ENCODE measurements around the gene HIVEP1.

HIVEP1 gene

DNA sequence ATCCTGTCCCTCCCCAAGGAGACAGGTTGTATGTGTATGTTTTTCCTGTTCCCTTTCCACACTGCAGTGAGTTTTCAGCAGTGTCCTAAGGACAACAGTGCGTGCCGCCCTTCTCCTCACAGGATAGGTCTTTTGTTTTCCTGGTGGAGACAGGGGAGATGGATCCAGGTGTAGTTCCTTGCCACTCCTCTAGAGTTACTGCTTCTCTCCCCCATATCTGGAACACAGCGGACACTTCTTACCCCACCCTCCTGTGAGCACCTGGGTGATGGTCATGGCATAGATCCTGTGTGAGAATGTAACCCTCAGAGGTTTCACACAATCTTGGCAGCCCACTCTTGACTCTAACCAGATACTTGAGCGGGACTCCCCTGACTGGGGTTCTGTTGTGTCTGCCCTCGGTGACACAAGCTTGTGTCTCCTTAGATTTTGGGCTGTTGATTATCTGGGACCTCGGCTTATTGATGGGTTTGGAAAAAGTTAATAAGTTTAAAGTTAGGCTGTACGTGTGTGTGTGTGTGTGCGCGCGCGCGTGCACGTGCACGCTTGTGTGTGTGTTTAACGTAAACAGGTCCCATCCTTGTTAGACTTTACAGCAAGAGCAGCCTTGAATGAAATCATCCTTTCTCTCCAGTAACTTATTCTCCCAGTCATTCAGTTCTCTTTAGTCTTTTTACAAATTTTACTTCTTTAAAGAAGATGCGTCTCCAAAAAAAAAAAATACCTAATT lies 146.7 kb downstream of the HIVEP1 start:
- no peak for TF ChIP-seq JUND (IDR thresholded peaks at IDR 0.05; ENCODE audit: low read depth)
- in situ Hi-C loops (cut with HindIII; ENCODE audit: low pct_unique_long_range_greater_than_20kb, low sequenced_read_pairs) = no loop called here
- no peak for DNase-seq (ENCODE audit: low read depth in 1 of 2, low spot score in 1 of 2)

DNA sequence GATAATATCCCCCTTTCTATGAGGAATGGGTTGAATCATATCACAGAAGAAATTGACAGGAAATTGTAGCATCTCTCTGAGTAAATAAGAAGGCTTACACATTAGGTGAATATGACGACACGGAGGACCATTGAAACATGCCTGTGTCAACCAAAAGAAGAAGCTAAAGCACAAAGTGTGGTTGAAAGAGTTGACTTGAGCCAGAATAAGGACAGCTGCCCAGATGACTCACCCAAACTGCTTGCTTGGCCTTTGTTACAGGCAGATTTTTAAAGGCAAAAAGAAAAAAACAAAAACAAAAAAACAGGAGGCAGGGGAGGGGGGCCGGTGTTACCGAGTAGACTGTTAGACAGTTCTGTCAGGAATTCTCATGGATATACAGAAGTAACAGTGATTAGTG lies 148.2 kb downstream of the HIVEP1 start:
- in situ Hi-C loops (cut with HindIII; ENCODE audit: low pct_unique_long_range_greater_than_20kb, low sequenced_read_pairs) = no loop called here
- TF ChIP-seq JUND (IDR thresholded peaks at IDR 0.05; ENCODE audit: low read depth) = no peak
- no peak for DNase-seq (ENCODE audit: low read depth in 1 of 2, low spot score in 1 of 2)

DNA sequence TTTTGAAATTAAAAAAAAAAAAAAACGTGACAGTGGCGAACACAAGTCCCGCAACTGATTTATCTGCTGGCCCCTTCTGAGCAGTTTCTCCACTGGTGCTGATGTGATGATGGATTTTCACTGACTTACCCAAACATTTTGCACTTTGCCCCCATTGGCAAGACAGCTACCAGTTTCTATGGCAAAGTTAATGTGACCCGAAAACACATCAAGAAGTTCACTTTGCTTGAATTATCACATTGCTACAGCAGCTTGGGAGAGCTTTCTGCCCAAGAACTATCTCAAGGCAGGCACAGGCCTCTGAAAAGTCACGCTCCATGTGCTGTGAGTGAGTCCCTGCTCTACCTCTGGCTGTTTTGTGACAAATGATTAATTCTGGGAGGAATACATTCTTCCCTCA lies 150.1 kb downstream of the HIVEP1 start:
- no peak for DNase-seq (ENCODE audit: low read depth in 1 of 2, low spot score in 1 of 2)
- in situ Hi-C loops (cut with HindIII; ENCODE audit: low pct_unique_long_range_greater_than_20kb, low sequenced_read_pairs) = no loop called here
- no peak for TF ChIP-seq JUND (IDR thresholded peaks at IDR 0.05; ENCODE audit: low read depth)

DNA sequence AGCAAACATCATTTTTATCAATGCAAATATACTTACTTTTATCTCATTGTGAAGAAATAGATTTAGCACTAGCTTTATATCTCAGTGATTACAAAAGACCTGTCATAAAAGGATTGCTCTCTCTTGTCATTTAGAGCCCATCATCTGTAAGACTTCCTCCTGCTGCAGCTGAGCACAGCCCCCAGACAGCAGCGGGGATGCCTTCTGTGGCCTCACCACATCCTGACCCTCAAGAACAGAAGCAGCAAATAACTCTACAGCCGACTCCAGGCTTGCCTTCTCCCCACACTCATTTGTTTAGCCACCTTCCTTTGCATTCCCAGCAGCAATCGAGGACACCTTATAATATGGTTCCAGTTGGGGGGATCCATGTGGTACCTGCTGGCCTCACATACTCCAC lies 151.0 kb downstream of the HIVEP1 start:
- in situ Hi-C loops (cut with HindIII; ENCODE audit: low pct_unique_long_range_greater_than_20kb, low sequenced_read_pairs) = no loop called here
- DNase-seq (ENCODE audit: low read depth in 1 of 2, low spot score in 1 of 2) = no peak
- no peak for TF ChIP-seq JUND (IDR thresholded peaks at IDR 0.05; ENCODE audit: low read depth)

DNA sequence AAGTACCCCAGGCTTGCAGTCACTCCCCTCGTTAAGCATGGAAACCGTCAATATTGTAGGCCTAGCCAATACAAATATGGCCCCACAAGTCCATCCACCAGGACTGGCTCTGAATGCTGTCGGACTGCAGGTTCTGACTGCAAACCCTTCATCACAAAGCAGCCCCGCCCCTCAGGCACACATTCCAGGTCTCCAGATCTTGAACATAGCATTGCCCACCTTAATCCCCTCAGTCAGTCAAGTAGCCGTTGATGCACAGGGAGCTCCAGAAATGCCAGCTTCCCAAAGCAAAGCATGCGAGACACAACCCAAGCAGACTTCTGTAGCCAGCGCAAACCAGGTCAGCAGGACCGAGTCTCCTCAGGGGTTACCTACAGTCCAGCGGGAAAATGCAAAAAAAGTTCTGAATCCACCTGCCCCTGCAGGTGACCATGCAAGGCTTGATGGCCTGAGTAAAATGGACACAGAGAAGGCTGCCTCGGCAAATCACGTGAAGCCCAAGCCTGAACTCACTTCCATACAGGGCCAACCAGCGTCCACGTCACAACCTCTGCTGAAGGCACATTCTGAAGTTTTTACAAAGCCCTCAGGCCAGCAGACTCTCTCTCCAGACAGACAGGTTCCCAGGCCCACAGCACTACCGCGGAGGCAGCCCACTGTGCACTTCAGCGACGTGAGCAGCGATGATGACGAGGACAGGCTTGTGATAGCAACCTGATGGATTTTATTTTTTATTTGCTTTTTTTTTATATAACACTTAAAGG lies 151.8 kb downstream of the HIVEP1 start:
- no peak for TF ChIP-seq JUND (IDR thresholded peaks at IDR 0.05; ENCODE audit: low read depth)
- DNase-seq (ENCODE audit: low read depth in 1 of 2, low spot score in 1 of 2) = no peak
- in situ Hi-C loops (cut with HindIII; ENCODE audit: low pct_unique_long_range_greater_than_20kb, low sequenced_read_pairs) = no loop called here

DNA sequence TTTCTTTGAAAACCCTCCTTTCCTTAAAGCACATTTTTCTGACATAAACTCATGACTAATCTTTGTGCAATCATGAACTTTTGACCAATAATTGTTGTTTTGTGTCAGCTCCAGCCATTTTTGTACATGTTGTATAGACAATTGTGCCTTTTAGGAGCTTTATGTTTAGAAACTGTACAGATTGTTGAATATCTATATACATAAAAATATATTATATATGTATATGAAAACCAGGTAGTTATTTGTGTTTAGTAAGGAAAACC lies 152.3 kb downstream of the HIVEP1 start:
- in situ Hi-C loops (cut with HindIII; ENCODE audit: low pct_unique_long_range_greater_than_20kb, low sequenced_read_pairs) = no loop called here
- DNase-seq (ENCODE audit: low read depth in 1 of 2, low spot score in 1 of 2) = no peak

DNA sequence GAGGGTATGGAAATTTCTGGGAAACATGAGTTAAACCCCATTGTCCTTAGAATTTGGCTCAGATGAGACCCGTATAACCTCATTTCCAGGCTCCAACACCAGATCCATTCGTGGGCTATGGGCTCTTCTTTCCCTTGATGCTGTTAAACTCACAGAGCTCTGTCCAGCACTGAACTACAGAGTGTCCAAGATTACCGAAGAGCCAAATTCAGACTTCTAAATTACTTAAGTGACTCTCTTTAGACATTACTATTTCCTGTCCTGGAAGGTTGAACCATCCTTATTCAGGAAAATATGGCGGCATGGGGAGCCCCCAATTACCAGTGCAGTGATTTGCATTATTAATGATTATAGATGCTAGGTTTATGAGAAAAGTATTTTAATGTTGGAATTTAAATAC lies 153.2 kb downstream of the HIVEP1 start:
- TF ChIP-seq JUND (IDR thresholded peaks at IDR 0.05; ENCODE audit: low read depth) = no peak

More for the DNA sequence above, 152.3 kb downstream of the HIVEP1 start:
- TF ChIP-seq JUND (IDR thresholded peaks at IDR 0.05; ENCODE audit: low read depth) = no peak

DNA sequence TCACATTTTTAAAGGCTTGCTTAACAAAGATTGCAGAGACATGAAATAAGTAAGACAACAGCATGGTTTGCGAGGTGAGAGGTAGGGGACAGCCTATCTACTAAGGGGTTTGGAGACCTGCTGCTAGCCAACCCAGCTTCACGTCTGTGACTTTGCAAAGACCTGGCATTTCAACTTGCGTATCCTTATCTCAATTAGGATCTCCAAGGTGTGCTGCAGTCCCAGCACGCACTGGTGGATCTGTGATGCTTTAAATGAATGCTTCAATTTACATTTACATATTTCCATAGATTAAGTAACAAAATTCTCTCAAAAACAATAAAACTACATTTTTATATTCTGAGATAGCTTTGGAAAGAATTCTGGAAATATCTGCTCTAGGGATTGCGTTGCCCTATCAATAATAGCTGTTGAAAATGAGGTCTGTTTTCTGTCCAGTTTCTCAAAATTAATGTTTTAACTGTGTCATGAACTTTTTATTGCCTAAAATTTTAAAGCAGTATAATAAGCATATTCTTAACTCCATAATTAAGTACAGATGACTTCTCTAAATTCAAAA lies 153.7 kb downstream of the HIVEP1 start:
- in situ Hi-C loops (cut with HindIII; ENCODE audit: low pct_unique_long_range_greater_than_20kb, low sequenced_read_pairs) = no loop called here
- DNase-seq (ENCODE audit: low read depth in 1 of 2, low spot score in 1 of 2) = no peak
- TF ChIP-seq JUND (IDR thresholded peaks at IDR 0.05; ENCODE audit: low read depth) = no peak

More for the DNA sequence above, 153.2 kb downstream of the HIVEP1 start:
- in situ Hi-C loops (cut with HindIII; ENCODE audit: low pct_unique_long_range_greater_than_20kb, low sequenced_read_pairs) = no loop called here
- no peak for DNase-seq (ENCODE audit: low read depth in 1 of 2, low spot score in 1 of 2)

DNA sequence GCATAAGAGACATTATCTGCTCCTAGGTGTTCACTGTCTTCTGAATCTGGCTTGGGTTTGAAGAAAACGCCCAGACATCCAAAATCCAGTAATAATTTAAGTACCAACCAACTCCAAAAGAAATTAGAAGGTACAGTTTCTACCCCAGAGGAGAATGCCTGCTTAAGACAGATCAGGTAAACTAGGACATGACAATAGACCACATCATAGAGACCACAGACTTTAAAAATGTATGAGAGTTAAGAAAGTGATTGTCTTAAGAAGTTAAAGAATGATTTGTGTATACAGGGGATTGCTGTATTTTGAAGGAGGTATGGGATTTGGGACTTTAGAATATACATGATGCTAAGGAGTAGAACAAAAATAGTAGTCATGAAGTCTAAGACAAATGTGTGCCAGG lies 157.3 kb downstream of the HIVEP1 start:
- no peak for TF ChIP-seq JUND (IDR thresholded peaks at IDR 0.05; ENCODE audit: low read depth)
- no peak for DNase-seq (ENCODE audit: low read depth in 1 of 2, low spot score in 1 of 2)

DNA sequence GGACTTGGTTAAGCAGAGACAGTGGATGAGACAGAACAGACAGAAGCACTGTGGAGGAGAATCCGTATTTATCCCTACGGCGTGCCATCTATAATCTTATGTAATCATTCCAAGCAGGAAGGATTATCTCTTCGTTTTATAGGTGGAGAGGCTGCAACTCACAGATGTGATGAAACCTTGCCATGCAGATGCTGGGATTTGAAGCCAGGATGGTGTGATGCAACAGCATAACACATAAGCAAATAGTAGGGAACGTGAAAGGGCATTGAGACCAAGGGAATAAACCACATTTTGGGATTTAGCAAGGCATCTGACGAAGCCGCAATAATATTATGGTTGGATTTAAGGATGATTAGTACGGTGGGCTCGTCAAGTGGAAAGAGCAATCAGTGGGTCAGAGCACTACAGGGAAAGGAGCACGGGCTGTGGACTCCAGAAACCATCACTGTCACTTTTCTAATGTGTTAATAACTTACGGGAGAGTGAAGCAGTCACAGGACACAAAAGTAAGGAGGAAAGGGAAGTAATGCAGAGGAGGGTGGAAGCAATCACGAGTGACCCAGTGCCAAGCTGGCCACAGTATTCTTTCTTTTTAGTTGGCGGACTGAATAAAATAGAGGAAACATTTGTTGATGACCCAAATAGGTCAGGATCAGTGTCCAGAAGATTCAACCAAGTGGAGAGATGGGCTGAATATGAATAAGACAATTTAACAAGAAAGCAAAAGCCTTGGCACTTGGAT lies 158.4 kb downstream of the HIVEP1 start:
- no peak for TF ChIP-seq JUND (IDR thresholded peaks at IDR 0.05; ENCODE audit: low read depth)
- in situ Hi-C loops (cut with HindIII; ENCODE audit: low pct_unique_long_range_greater_than_20kb, low sequenced_read_pairs) = no loop called here
- no peak for DNase-seq (ENCODE audit: low read depth in 1 of 2, low spot score in 1 of 2)

More for the DNA sequence above, 157.3 kb downstream of the HIVEP1 start:
- in situ Hi-C loops (cut with HindIII; ENCODE audit: low pct_unique_long_range_greater_than_20kb, low sequenced_read_pairs) = no loop called here

DNA sequence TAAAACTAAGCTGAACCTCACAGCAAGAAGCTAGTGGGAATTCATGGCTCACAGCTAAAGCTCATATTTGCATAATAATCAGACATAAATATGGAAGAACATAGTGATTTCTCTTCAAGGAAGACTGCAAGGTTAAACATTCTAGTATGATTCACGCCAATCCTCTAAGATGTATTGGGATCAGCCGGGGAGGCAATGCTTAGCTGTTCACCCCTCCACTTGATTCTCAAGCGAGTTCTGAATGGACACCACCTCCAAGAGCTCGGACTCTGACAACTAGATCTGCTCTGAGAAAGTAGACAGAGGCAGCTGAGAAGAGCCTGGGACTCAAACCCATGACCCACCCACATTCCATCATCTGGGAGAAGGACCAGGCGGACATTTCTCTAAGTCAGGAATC lies 159.6 kb downstream of the HIVEP1 start:
- no peak for TF ChIP-seq JUND (IDR thresholded peaks at IDR 0.05; ENCODE audit: low read depth)
- DNase-seq (ENCODE audit: low read depth in 1 of 2, low spot score in 1 of 2) = no peak
- in situ Hi-C loops (cut with HindIII; ENCODE audit: low pct_unique_long_range_greater_than_20kb, low sequenced_read_pairs) = no loop called here

DNA sequence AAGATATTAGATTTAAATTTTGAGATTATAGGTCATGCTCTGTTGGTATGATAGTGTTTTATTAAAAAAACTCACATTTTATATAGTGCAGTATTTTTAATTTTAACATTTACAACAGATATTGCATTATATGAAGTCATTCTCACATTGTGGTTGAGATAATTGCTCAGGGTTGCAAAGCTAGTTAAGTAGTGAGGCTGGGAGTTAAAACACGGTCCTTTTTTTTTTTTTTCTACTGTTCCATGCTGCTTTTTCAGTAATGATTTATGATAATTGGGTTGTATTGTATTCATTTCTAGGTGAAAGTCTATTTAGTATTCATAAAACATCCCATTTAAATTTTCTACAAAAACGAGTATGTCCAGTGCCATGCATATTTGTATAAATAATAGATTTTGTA lies 160.5 kb downstream of the HIVEP1 start:
- TF ChIP-seq JUND (IDR thresholded peaks at IDR 0.05; ENCODE audit: low read depth) = no peak
- DNase-seq (ENCODE audit: low read depth in 1 of 2, low spot score in 1 of 2) = no peak
- in situ Hi-C loops (cut with HindIII; ENCODE audit: low pct_unique_long_range_greater_than_20kb, low sequenced_read_pairs) = no loop called here

DNA sequence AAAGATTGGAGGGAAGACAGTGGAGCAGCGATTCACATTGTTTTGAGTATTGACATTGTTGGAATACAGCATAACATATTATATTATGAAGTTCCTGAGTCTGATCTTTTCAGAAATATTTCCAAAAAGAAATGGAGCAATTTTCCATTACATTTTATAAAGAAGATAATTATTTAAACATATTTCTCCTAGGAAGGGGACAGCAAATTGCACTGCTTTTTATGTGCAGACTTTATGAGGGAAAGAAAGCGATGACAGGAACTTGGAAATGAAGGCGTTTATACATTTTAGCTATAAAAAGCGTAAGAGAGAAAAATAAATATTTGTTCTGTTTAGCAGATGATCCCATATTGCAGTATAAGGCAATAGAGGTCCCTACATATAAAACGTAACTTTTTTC lies 161.1 kb downstream of the HIVEP1 start:
- DNase-seq (ENCODE audit: low read depth in 1 of 2, low spot score in 1 of 2) = no peak
- no peak for TF ChIP-seq JUND (IDR thresholded peaks at IDR 0.05; ENCODE audit: low read depth)
- in situ Hi-C loops (cut with HindIII; ENCODE audit: low pct_unique_long_range_greater_than_20kb, low sequenced_read_pairs) = no loop called here
